SU-DHL-6 (cell line): ENCODE measurements around the gene ODAPH.

Experiments used
- EZH2phosphoT487 ChIP-seq: fragments of 200-600 bp; sonication (generic), shearing (Covaris generic); conservative IDR thresholded peaks from 2 replicates; pipeline ENCODE4 v1.6.1; 2018; ENCODE audit warnings: mild to moderate bottlenecking, antibody characterized with exemption, low read length, moderate library complexity, mixed read lengths
- TF ChIP-seq, protein P1 (sequence below): fragments of 200-600 bp; sonication (generic); IDR thresholded peaks from one replicate; pipeline ENCODE4 v1.5.1; 2017; ENCODE audit warnings: antibody characterized with exemption, mild to moderate bottlenecking, low read length, moderate library complexity; ENCODE audit not compliant: insufficient read depth, poor library complexity, severe bottlenecking

DNA sequence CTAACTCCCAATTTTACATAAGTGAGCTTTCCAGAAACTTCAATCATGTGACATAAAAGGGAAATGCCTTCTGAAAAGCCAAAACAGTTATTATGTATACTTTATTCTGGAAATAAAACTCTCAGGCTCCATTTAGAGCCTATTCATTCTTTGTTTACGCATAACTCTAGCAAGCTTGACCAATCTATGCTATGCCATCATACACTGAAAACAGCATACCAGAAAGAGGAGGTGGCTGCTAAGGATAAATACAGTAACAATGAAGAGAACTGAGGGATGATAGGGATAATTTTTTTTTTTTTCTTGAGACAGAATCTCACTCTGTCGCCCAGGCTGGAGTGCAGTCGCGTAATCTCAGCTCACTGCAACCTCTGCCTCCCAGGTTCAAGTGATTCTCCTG is 50.1 kb downstream of the ODAPH start:
- TF ChIP-seq, protein P1, sequence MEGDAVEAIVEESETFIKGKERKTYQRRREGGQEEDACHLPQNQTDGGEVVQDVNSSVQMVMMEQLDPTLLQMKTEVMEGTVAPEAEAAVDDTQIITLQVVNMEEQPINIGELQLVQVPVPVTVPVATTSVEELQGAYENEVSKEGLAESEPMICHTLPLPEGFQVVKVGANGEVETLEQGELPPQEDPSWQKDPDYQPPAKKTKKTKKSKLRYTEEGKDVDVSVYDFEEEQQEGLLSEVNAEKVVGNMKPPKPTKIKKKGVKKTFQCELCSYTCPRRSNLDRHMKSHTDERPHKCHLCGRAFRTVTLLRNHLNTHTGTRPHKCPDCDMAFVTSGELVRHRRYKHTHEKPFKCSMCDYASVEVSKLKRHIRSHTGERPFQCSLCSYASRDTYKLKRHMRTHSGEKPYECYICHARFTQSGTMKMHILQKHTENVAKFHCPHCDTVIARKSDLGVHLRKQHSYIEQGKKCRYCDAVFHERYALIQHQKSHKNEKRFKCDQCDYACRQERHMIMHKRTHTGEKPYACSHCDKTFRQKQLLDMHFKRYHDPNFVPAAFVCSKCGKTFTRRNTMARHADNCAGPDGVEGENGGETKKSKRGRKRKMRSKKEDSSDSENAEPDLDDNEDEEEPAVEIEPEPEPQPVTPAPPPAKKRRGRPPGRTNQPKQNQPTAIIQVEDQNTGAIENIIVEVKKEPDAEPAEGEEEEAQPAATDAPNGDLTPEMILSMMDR = no peak
- TF ChIP-seq EZH2phosphoT487 = no peak
